ENCODE results near the gene RPL31. TPM values are rescaled to one million over a fixed set of nuclear protein-coding genes. Genes with fewer than 3 reads are reported as not detected.

Gene RPL31
- polyA plus RNA-seq, 1 of the 3 experiments (the other 2 are of a cell fraction) = 4,488 TPM

DNA sequence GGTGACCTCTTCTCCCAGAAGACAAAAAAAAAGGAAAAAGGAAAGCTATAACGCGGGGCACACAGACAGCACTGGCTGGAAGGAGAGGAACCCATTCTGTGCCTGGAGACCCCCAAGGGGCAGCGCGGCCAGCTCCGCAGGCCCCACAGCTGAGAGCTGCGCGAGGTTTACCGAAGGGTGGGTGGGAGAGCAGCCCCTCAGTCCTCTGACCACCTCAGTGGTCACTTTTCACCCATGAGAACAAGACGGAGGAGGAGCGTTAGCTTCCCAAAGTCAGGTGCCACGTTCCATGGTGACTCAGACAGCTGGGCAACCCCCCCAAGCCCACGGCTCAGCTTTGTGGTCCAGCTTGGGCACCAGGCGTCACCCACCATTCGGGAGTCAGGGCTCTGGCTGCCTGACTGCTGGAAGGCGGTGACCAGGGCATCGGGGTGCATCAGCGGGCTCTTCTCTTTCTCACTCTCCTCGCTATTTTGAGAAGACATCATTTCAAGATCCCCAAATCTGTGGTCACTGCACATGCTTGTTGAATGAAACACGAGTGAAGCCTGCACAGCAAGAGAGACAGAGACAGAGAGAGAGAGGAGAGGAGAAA is 35.2 kb downstream of the RPL31 start:
- H3K4me2 ChIP-seq = no peak overlapping the region

DNA sequence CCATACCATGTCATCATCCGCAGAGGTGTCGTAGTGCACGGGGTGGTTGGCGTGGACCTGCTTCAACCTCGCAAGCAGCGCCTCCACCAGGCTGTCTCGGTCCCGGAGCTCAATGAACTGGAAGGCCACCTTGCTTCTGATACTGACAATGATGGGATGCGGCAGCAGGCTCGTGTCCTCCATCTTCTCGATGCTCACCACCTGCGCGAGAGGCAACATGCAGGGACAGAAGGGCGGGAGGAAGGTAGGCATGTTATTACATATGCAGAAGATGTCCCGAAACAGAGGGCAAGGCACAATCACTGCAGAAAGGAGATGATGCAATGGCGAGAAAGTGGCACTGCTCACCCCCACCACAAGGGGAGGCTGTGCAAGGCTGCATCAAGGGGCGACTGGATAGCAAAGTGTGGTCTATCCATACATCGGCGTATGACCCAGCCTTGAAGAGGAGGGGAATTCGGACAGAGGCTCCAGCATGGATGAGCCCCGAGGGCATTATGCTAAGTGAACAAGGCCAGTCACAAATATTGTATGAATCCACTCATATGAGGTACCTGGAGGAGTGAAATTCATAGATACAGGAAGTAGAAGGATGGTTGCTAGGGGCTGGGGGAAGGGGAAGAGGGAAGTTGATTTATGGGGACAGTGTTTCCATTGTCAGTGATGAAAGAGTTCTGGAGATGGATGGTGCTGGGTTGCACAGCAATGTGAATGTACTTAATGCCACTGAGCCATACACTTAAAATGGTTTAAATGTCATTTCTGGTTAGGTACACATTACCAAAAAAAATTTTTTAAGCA is 36.6 kb downstream of the RPL31 start:
- peak; percentile 13; the same call in 1 of the 2 replicates for TF ChIP-seq RAD21 (IDR thresholded peaks at IDR 0.05; ENCODE audit: low read length)
- TF ChIP-seq NRF1 (IDR thresholded peaks at IDR 0.05; ENCODE audit: low read depth, low read length) = no peak
- TF ChIP-seq, protein P1, sequence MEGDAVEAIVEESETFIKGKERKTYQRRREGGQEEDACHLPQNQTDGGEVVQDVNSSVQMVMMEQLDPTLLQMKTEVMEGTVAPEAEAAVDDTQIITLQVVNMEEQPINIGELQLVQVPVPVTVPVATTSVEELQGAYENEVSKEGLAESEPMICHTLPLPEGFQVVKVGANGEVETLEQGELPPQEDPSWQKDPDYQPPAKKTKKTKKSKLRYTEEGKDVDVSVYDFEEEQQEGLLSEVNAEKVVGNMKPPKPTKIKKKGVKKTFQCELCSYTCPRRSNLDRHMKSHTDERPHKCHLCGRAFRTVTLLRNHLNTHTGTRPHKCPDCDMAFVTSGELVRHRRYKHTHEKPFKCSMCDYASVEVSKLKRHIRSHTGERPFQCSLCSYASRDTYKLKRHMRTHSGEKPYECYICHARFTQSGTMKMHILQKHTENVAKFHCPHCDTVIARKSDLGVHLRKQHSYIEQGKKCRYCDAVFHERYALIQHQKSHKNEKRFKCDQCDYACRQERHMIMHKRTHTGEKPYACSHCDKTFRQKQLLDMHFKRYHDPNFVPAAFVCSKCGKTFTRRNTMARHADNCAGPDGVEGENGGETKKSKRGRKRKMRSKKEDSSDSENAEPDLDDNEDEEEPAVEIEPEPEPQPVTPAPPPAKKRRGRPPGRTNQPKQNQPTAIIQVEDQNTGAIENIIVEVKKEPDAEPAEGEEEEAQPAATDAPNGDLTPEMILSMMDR (IDR thresholded peaks at IDR 0.05) = peak; percentile 45
- Histone ChIP-seq H3F3A (replicated peaks; ENCODE audit: insufficient read depth) (no peaks in the 10 kb centered on the region), H3K79me2 (ENCODE audit: insufficient read depth) (no peaks in the 10 kb centered on the region), H2AFZ (ENCODE audit: low read depth) (no peak overlapping the region), H3K4me3 (ENCODE audit: low read depth in 2 of 2, low read length in 1 of 2) (no peak overlapping the region), H4K20me1 (ENCODE audit: insufficient read depth) (no peaks in the 10 kb centered on the region), H3K9ac (no peak overlapping the region), H3K27me3 (ENCODE audit: insufficient read depth) (no peaks in the 10 kb centered on the region), H3K27ac (ENCODE audit: low read depth in 2 of 2, low read length in 1 of 2) (no peak overlapping the region; a peak in 1 of 4 replicates), H3K4me2 (no peak overlapping the region), H3K36me3 (replicated peaks in 1 of 2; ENCODE audit: control insufficient read depth in 1 of 2, insufficient read depth in 2 of 2, low read length in 1 of 2) (peaks cover 0 to 4% of the 10 kb centered on the region in 2 experiments), H3K9me3 (no peaks in the 10 kb centered on the region), H3K9me2 (no peaks in the 10 kb centered on the region), H3K4me1 (ENCODE audit: control insufficient read depth in 1 of 2, insufficient read depth in 2 of 2, low read depth in 1 of 2, low read length in 1 of 2) (peaks cover 0 to 21% of the 10 kb centered on the region in 2 experiments; a peak in 2 of 4 replicates)
- WGBS (ENCODE audit: low lambda C conversion rate) = 87% methylated on average over 17 of the region's 21 CpGs
- ChIA-PET CTCF (interaction anchor here (0.8 to 4.7 kb wide), 5 partner anchors 14 to 150 kb away, joined by 3 to 99 read pairs (median 3); partner anchors contain the start of gene TBC1D8), POLR2A (no interaction called here)
- no peak for DNase-seq

More for the DNA sequence above, 35.2 kb downstream of the RPL31 start:
- no peak overlapping the region for H2AFZ ChIP-seq (ENCODE audit: low read depth)
- H3K27ac ChIP-seq (ENCODE audit: low read depth in 2 of 2, low read length in 1 of 2) = no peak overlapping the region
- H3K4me3 ChIP-seq (ENCODE audit: low read depth in 2 of 2, low read length in 1 of 2) = no peak overlapping the region
- no peaks in the 10 kb centered on the region for H3K27me3 ChIP-seq (ENCODE audit: insufficient read depth)
- ChIA-PET POLR2A (interaction anchor here (0.6 to 1.6 kb wide), 3 partner anchors 113 to 166 kb away, joined by 3 to 5 read pairs (median 4); no protein-coding TSS in a partner anchor), CTCF (interaction anchor here (0.6 to 4.7 kb wide), 39 partner anchors 9 to 216 kb away, joined by 3 to 99 read pairs (median 6); partner anchors contain the start of gene TBC1D8)
- no peak overlapping the region for H3K9ac ChIP-seq
- H4K20me1 ChIP-seq (ENCODE audit: insufficient read depth) = no peaks in the 10 kb centered on the region
- peaks cover 0 to 4% of the 10 kb centered on the region in 2 experiments for H3K36me3 ChIP-seq (replicated peaks in 1 of 2; ENCODE audit: control insufficient read depth in 1 of 2, insufficient read depth in 2 of 2, low read length in 1 of 2)
- DNase-seq = no peak
- 92% methylated on average over 19 of the region's 19 CpGs for WGBS (ENCODE audit: low lambda C conversion rate)
- peaks cover 0 to 18% of the 10 kb centered on the region in 2 experiments; a peak in 2 of 4 replicates for H3K4me1 ChIP-seq (ENCODE audit: control insufficient read depth in 1 of 2, insufficient read depth in 2 of 2, low read depth in 1 of 2, low read length in 1 of 2)
- H3F3A ChIP-seq (replicated peaks; ENCODE audit: insufficient read depth) = no peaks in the 10 kb centered on the region
- no peaks in the 10 kb centered on the region for H3K9me3 ChIP-seq
- no peaks in the 10 kb centered on the region for H3K79me2 ChIP-seq (ENCODE audit: insufficient read depth)
- TF ChIP-seq SMC3 (IDR thresholded peaks at IDR 0.05; ENCODE audit: low read depth, low read length) (no peak), FOSL2 (IDR thresholded peaks at IDR 0.05; ENCODE audit: borderline replicate concordance, low read depth) (no peak), TAF1 (IDR thresholded peaks at IDR 0.05; ENCODE audit: borderline replicate concordance, low read depth, low read length) (no peak), RAD21 (IDR thresholded peaks at IDR 0.05; ENCODE audit: low read length) (no peak), TCF12 (IDR thresholded peaks at IDR 0.05) (no peak), FOXJ3 (CRISPR knock-in tag; IDR thresholded peaks at IDR 0.05) (no peak), POLR2AphosphoS5 (IDR thresholded peaks at IDR 0.05; ENCODE audit: low read depth, low read length) (no peak), RXRA (IDR thresholded peaks at IDR 0.05; ENCODE audit: borderline replicate concordance, low read depth) (no peak), NFIC (IDR thresholded peaks at IDR 0.05; ENCODE audit: borderline replicate concordance) (no peak), SIN3A (IDR thresholded peaks at IDR 0.05; ENCODE audit: borderline replicate concordance, low read depth, low read length) (no peak), FOXM1 (IDR thresholded peaks at IDR 0.05; ENCODE audit: low read depth) (no peak), EP300 (IDR thresholded peaks at IDR 0.05; ENCODE audit: borderline replicate concordance in 1 of 2, low read depth in 1 of 2, low read length in 1 of 2) (no peak), TEAD4 (IDR thresholded peaks at IDR 0.05; ENCODE audit: borderline replicate concordance, insufficient read depth) (no peak), MEF2A (IDR thresholded peaks at IDR 0.05; ENCODE audit: borderline replicate concordance, low read depth) (no peak), GATA2 (CRISPR knock-in tag; IDR thresholded peaks at IDR 0.05) (no peak), MXI1 (IDR thresholded peaks at IDR 0.05; ENCODE audit: low read depth, low read length) (no peak), RCOR1 (IDR thresholded peaks at IDR 0.05; ENCODE audit: low read length) (no peak), YY1 (IDR thresholded peaks at IDR 0.05; ENCODE audit: low read depth) (no peak)
- TF ChIP-seq, protein P2, sequence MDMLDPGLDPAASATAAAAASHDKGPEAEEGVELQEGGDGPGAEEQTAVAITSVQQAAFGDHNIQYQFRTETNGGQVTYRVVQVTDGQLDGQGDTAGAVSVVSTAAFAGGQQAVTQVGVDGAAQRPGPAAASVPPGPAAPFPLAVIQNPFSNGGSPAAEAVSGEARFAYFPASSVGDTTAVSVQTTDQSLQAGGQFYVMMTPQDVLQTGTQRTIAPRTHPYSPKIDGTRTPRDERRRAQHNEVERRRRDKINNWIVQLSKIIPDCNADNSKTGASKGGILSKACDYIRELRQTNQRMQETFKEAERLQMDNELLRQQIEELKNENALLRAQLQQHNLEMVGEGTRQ (IDR thresholded peaks at IDR 0.05; ENCODE audit: borderline replicate concordance, low read depth, low read length) = no peak
- TF ChIP-seq, protein P3, sequence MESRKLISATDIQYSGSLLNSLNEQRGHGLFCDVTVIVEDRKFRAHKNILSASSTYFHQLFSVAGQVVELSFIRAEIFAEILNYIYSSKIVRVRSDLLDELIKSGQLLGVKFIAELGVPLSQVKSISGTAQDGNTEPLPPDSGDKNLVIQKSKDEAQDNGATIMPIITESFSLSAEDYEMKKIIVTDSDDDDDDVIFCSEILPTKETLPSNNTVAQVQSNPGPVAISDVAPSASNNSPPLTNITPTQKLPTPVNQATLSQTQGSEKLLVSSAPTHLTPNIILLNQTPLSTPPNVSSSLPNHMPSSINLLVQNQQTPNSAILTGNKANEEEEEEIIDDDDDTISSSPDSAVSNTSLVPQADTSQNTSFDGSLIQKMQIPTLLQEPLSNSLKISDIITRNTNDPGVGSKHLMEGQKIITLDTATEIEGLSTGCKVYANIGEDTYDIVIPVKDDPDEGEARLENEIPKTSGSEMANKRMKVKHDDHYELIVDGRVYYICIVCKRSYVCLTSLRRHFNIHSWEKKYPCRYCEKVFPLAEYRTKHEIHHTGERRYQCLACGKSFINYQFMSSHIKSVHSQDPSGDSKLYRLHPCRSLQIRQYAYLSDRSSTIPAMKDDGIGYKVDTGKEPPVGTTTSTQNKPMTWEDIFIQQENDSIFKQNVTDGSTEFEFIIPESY (IDR thresholded peaks at IDR 0.05; ENCODE audit: borderline replicate concordance, low read depth) = no peak
- no peaks in the 10 kb centered on the region for H3K9me2 ChIP-seq

Data from SK-N-SH (cell line).